Measurements from ENCODE around the gene TCIRG1.
"Not testable (repeated sequence)": the region's sequence is repeated elsewhere in the genome, so short reads cannot be mapped to it uniquely, and the experiment has no call there.

DNA sequence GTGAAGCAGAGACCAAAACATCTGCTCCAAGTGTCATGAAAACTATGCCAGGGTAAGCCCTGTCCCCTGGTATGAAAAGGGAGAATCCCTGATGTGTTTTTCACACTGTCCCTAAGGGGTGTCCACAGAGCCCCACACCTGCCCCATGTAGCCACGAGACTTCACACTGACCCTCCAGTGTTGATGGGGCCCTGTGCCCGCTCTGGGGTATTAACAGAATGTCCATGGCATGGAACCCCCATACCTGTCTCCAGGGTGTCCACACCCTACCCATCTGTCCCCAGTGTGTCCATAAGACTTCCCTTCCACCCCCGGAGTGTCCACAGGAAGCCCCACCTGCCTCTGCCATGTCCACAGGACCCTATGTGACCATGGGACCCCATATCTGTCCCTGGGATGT is 43.7 kb upstream of the TCIRG1 start:
- TF ChIP-seq, protein P1, sequence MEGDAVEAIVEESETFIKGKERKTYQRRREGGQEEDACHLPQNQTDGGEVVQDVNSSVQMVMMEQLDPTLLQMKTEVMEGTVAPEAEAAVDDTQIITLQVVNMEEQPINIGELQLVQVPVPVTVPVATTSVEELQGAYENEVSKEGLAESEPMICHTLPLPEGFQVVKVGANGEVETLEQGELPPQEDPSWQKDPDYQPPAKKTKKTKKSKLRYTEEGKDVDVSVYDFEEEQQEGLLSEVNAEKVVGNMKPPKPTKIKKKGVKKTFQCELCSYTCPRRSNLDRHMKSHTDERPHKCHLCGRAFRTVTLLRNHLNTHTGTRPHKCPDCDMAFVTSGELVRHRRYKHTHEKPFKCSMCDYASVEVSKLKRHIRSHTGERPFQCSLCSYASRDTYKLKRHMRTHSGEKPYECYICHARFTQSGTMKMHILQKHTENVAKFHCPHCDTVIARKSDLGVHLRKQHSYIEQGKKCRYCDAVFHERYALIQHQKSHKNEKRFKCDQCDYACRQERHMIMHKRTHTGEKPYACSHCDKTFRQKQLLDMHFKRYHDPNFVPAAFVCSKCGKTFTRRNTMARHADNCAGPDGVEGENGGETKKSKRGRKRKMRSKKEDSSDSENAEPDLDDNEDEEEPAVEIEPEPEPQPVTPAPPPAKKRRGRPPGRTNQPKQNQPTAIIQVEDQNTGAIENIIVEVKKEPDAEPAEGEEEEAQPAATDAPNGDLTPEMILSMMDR (IDR thresholded peaks at IDR 0.05), result not testable (repeated sequence)
- TF ChIP-seq EZH2 (IDR thresholded peaks at IDR 0.05), result not testable (repeated sequence)

Data from neural progenitor cell (in vitro differentiated cells).